Stimulated activated CD8-positive, alpha-beta memory T cell treated with anti-CD3 and anti-CD28 coated beads, Interleukin-2, amount 100 ng/mL, for 48 hours (primary cell): Measurements from ENCODE around the gene RGL1.

ENCODE experiments used
- DNase-seq, 2 donors: peaks; one replicate each; pipeline ENCODE4 v3.0.0-alpha.2; 2020; ENCODE audit warnings: low read depth in 2 of 2

Gene RGL1

GRCh38 chr1:183916574-183916973 is 111.7 kb downstream of the RGL1 start:
- DNase-seq, result no peak

DNA sequence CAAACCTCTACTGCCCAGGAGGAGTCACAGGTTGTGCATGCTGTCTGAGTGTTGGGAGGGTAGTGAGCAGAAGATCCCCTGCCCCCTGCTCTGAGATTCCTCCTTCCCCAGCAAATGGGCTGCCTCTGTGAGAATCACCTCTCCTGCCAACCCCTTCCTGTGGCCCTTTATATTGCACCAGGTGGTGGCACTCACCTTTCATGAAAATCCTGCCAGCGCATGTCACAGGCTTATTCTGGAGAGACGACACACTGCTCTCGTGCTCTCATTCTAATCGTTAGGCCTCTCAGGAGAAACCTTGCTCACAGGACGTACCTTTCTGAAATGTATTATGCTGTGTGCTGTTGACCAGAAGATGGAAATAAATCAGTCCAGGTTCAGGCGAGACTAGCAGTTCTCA is 113.7 kb downstream of the RGL1 start:
- no peak for DNase-seq

- DNase-seq, result no peak
Observed at GRCh38 chr1:183920651-183921050, 115.7 kb downstream of the RGL1 start.

- DNase-seq, result no peak
Observed at GRCh38 chr1:183922197-183922596, 117.3 kb downstream of the RGL1 start.

DNA sequence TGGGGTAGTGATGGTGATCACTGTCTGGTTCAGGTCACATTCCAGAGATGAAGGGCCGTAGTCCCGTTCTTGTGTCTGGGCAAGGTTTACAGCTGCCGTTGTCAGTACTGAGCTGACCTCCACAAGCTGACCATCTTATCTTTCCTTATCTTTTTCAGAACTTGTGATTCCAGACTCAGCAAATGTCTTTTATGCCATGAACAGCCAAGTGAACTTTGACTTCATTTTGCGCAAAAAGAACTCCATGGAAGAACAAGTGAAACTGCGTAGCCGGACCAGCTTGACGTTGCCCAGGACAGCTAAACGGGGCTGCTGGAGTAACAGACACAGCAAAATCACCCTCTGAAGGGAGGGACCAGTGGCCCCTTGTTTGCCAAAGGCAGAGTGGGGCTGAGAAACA is 121.0 kb downstream of the RGL1 start:
- DNase-seq, result no peak

DNA sequence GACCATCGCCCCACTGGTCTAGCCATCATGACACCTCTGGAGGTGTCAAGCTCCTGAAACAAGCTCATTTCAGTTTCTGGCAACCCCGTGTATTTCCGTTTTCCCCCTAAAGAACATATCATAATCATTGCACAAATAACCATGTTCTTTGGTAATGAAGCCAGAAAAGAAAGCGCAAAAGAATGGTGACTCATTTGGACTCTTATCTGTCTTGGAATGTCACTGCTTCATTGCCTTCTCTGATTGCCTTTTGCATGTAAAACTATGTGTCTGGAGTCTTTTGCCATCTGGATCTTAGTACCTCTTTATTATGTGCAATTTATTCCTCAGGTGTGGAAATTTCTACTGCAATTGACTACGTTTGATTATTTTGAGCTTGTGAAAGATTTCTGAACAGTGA is 122.1 kb downstream of the RGL1 start:
- no peak for DNase-seq

GRCh38 chr1:183931646-183932271 is 126.8 kb downstream of the RGL1 start:
- DNase-seq, result no peak

GRCh38 chr1:183932412-183932811 is 127.5 kb downstream of the RGL1 start:
- DNase-seq, result no peak

DNA sequence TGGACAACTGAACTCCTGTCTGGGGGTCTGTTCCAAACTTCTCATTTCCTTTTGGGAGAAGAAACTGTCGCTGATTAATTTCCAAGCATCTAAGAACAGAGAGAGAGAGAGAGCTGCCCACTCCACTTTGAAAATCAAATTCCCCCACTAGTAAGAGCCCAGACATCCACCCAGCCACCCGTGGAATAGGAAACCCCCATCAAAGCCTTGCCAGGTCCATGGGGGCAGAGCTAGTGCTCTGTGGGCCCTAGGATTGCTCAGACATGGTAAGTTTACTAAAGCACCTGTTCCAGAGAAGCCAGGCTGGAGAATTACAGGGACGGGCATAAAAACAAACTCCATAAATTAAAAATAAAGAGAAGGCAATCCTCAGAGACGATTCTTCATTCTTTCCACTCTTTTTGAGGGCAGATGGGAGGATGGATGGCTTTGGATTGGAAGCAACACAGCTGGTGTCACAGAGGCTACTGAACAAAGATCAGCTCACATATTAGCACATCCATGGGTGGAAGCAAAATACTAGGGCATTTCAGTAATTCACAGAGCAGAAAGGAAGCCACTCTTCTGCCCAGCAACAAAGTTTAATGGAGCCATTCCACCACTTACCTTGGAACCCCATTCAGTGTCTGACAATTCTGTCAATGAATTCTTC is 128.7 kb downstream of the RGL1 start:
- no peak for DNase-seq

DNA sequence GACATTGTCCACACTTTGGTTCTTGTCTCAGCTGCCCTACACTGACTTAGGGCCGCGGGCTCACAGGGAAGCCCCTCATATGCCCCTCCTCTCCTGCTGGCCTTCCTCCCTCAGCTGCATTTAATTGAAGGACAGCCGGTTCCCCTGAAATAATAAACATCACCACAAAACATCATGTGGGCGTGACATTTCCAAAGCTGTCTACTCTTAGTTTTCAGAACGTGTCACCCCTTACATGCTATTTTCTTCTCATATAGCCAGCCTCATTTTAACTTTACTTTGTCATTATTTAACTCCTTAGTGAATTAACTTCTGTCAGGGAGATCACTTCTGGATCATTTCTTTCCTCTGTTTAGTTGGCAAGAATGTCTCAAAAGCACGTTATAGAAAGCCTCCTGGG is 129.4 kb downstream of the RGL1 start:
- no peak for DNase-seq

GRCh38 chr1:183936009-183936408 is 131.1 kb downstream of the RGL1 start:
- no peak for DNase-seq

- DNase-seq, result no peak
Observed at GRCh38 chr1:183936791-183937190, 131.9 kb downstream of the RGL1 start.

DNA sequence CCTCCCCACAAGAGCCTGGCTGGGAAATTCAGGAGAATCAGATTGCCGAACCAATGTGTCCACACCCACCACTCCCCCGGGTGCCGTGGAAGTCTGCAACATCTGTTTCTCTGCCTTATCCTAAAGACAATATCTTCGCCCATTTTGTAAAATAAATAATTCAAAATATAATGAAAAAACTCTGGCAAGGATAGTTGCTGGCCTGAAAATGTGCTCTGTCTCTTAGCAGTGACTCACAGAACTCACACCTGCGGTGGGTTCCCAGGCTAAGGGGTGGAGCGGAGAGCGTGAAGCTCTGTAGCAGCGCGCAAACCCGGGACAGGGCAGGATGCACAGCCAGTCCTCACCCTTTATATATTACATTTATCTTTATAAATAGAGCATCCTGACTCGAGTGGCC is 132.7 kb downstream of the RGL1 start:
- no peak for DNase-seq

DNA sequence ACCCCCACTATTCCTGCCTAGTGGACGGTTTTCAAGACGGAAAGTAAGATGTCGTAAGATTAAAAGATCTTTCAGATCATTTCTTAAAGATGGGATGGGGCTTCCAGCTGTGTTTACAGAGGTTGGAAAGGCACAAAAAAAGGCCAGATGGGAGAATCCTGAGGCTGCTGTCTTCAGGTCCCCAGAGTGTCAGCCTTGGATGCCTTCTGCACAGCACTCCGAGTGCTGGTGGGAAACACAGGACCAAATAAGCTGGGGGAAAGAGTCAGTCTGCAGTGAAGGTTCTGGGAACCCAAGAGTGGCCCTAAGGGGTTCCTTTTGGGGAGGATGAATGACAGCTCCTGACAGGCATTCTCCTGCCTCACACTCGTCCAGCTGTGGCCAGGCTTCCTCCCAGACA is 136.1 kb downstream of the RGL1 start:
- DNase-seq, result no peak

GRCh38 chr1:183942933-183943693 is 138.2 kb downstream of the RGL1 start:
- DNase-seq, result no peak

- no peak for DNase-seq
Observed at GRCh38 chr1:183945428-183946319, 140.8 kb downstream of the RGL1 start.

DNA sequence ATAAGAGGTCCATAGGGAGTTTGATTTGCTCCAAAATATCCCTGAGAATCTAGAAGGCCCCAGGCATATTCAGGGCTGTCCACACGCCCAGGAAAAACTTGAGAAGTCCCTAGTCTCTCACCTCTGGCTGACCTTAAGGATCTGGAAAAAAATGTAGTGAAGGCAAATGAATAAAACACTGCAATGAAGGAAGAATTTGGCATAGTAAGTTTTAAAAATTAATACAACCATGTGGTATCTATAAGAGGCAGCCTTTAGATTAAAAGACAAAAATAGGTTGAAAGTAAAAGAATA is 141.3 kb downstream of the RGL1 start:
- no peak for DNase-seq

DNA sequence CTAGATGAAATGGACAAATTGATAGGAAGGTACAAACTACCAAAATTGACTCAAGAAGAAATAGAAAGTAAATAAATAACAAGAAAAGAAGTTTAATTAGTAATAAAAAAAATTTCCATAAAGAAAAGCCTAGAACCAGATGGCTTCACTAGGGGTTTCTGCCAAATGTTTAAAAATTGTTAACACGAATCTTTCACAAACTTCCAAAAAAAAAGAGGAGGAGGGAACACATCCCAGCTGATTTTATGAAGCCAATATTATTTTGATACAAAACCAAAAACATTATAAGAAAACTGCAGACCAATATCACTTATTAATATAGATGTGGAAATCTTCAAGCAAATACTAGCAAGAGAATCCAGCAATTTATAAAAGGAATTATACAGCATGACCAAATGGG is 143.1 kb downstream of the RGL1 start:
- no peak for DNase-seq

GRCh38 chr1:183952101-183952500 is 147.2 kb downstream of the RGL1 start:
- no peak for DNase-seq

DNA sequence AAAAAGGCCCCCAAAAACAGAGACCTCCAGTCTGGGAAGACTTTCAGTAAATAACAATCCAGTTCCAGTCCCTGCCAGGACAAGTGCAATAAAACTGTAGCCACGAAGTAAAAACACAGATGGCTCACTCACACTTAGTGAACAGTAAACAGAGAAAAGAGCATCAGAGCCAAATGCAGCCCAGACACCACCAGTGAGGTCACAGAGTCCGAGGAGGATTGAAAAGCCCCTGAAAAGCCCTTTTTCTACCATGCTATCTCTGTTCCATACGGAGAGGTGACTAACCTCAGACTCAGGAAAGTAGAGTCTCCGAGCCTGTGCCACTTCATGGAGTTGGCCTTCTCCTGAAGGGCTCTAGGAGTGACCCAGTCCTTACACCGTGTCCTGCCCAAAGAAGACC is 148.1 kb downstream of the RGL1 start:
- no peak for DNase-seq

- no peak for DNase-seq
Observed at GRCh38 chr1:183954496-183954895, 149.6 kb downstream of the RGL1 start.

- peak in 1 of 2 donors; percentile 4 for DNase-seq
Observed at GRCh38 chr1:183956559-183957188, 151.8 kb downstream of the RGL1 start.
